GM19238 (cell line): Measurements from ENCODE around the gene FAM241B.

Experiments used
- DNase-seq: peaks from one replicate; pipeline ENCODE4 v3.0.0; 2011; ENCODE audit warnings: low spot score; ENCODE audit not compliant: insufficient read length

FAM241B gene

DNA sequence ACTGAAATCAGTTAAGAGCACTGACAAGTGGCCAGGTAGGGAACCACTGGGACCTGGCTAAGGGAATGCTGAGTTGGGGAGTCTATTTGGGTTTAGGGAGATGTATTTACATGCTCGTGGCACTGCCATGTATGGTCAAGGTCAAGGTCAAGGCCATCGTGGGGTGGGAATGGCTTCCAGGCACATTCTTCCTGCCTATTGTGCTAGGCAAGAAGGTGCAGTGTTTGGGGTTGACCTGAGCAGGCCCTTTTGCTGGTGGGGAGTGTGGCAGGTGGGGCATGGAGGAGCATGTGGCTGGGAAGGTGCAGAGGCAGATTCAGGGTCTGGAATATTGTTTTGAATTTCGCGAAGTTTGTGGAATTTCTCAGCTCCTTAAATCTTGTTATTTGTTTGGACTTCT lies 17.8 kb downstream of the FAM241B start:
- no peak for DNase-seq

DNA sequence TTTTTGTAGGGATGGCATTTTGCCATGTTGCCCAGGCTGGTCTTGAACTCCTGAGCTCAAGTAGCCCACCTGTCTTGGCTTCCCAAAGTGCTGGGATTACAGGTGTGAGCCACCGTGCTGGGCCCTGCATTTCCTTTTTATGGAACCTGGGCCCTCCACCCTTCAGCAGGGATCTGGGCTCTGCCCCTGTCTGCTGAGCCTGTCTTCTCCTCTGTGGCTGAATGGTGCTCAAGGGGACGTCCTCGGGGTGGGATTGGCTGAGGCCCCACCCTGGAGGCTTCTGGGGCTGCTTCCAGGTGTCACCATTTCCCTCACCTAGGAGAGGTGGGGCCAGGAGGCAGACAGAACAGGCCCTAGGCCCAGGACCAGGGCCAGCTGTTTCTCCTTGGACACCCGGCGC lies 18.4 kb downstream of the FAM241B start:
- no peak for DNase-seq

DNA sequence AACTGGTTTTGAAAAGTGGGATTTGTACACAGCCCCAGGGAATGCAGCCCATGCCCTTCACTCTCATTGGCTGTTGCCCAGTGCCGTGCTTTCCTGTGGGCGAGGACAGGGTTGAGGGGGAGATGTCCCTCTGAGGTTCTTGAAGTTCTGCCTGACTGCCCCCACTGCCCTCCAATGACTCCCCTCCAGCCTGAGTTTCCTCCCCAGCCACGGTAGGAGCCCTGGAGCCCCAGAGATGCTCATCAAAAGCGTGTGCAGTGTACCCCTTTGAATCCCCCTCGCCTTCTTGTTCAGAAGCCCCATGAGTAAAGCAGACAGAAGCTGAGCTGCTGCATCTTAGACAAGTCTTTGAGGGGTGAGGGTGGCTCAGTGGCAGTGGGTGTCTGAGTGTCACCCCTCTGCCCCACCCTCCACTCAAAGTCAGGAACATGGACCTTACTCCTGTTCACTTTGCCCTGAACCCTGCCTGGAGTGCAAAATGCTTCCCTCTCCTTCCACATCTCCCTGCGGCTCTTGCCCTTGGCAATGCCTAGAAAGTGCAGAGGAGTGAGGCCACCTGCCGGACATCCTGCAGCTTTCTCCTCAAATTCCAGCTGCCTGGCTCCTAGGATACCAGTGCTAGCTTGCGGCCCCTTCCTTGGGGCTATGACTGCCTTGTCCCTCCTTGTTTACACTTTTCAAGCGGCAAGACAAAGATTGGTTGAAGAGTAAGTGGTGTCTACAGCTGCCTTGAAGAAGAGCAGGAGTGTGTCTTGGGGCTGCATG lies 19.9 kb downstream of the FAM241B start:
- no peak for DNase-seq

DNA sequence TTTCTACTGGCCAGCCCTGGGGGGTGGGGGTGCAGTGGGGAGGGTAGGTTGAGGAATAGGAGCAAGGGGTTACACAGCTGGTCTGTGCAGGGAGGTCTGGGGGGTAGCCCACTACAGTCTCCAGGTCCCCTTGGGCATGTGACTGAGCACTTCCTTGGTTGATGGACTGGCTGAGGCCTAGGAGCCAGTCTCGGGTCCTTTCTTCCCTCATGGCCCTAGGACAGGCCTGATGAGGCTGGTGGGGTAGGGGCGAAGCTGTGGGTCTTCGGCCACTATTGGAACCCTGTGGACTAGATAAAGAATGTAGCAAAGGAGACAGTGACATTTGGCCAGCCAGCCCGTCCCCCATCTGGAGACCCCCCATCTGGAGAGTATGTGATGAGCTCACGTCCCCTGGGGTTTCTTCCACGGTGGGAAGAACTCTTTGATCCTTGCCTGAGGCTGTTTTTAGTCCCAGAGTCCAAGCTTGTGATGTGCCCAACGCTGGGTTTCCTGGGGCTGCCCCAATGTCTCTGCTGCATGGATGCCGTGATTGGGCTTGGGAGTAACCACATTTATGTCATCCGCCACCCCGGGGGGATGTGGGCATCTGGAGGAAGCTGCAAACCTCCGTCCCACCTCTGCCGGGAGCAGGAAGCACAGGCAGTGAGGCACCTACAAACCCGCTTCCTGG lies 20.7 kb downstream of the FAM241B start:
- no peak for DNase-seq

DNA sequence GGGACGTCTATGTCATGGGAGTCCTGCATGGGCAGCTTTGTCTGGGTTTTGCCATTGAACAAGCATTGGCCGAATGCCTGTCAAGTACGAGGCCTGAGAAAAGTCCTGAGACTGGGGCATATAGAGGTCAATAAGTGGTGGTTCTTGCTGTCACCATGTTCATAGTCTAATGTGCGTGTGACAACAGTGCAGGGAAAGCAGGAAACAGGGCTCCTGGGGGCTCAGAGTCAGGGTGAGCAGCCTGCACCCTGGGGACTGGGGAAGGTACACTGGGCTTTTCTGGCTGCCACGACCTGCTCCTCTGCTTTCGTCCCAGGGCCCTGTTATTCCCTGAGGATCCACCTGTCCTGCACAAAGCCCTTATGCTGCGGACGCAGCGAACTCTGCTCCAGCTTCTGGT lies 21.3 kb downstream of the FAM241B start:
- DNase-seq, result no peak

DNA sequence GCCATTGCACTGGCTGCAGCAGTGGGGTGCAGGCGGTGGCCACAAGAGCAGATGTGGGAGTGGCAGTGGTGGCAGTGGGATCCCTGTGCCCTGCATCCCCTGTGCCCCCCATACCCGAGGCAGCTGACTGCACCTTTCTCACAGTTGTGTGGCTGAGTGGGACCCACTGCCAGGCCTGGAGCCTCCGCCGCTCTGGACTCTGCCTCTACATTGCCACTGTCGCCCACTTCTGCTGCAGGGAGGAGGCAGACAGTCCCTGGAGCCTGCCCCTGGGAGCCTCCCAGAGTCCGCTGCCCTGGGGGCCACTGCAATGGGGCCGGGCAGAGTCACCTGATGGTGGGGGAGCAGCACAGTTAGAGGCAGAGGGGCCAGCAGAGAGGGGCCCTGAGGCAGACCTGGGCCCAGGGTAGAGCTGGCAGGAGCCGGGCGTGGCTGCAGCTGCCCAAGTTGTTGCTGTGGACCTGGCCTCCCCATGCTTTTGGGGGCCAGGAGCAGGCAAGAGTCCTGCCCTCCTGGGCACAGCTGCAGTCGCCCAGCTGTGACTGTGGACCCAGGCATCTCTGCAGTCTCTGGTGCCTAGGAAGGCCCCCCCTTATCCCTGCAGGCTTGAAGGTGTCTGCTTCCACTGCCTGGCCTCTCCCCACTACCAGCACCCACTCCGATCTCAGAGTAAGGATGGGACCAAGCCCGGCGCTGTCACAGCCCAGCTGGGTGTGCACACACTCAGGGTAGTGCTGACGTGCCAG lies 22.2 kb downstream of the FAM241B start:
- DNase-seq, result no peak

DNA sequence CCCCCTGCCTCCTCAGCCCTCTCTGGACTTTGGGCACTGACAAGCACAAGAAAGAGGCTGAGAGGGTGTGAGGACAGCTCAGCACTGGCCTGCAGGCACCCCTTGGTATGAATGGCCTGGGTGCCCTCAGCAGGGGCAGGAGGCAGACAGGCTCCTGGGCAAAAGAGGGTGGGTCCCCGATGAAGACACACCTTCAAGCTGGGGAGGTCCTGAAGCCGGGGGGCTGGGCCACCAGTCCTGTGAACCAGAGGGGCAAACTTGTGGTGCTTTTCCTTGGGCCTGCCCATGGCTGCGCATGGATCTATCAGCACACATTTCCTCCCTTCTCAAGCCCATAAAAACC lies 22.8 kb downstream of the FAM241B start:
- no peak for DNase-seq

DNA sequence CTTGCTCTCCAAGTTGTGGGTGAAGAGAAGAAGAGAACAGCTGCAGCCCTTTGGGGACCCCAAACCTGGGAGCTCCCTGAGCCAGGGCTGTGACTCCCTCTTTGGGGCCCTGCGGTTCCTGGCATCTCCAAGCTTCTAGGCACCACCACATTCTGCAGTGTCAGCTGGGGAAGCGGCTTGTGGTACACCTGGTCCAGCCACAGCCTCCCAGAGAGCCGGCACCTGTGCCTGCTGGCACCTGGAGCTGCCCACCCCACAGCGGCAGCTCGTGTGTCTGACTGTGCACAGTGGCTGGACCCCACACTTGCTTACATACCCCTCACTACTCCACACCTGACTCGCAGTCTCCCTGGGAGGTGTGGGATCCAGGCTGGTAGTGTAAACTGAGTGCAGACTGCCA lies 23.5 kb downstream of the FAM241B start:
- no peak for DNase-seq

DNA sequence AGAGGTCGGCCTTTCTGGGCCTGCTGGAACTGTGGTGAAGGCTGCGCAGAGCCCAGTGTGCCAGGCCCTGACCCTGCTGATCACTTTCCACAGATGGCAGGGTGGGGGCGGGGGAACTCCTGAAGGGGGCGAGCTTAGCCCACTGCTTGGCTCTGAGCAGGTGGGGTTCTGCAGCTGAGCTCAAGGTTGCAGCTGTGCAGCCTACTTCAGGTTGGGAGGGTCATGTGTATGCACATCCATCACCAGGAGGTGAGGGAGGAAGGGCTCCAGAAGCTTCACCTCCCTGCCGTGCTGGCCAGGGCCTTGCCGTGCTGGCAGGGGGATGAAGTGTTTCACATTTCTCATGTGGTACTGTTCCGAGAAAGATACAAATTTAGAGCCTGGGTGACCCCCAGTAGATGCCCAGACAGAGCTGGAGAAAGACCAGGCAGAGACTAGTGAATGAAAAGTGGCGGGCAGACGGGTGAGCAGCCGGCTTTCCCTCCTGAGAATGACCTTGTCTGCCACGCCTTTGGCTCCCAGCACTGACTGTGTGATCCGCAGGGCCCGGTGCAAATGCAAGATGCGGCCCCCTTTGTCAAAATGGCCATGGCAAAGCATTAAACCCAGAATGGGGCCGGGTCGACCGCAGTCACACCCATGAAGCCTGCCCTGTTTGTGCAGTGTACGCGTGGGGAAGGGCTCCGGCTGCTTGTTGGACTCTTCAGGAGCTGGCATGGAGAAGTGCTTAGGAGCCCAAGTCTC lies 25.2 kb downstream of the FAM241B start:
- no peak for DNase-seq

DNA sequence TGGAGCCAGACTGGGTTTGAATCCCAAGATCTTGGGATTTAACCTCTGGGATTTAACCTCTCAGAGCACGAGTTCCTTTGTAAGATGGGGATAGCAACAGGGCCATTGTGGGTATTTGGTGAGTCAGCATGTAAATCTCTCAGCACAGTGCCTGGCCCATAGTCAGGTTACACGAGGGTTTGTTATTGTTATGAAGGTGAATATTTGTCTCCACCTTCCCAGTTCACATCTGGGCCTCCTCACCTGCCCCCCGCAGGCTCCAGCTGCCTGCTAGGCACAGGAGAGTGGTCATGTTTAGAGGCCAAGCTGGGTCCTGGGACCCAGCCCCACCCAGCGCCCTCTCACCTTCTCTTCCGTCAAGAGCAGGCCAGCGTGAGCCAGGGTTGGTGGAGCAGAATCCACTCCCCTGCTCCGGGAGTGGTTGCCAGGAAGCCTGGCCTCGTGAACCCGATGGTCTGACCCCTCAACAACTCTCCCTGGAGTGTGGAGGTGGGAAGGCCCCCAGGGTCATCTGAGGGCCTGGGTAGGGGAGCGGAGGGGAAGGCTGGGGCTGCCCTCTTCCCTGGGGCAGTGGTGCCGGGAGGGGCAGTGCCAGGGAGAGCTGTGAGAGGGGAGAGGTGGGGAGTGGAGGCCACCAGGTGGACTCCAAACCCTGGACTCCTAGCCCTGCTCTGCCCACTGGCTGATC lies 26.0 kb downstream of the FAM241B start:
- DNase-seq, result no peak

DNA sequence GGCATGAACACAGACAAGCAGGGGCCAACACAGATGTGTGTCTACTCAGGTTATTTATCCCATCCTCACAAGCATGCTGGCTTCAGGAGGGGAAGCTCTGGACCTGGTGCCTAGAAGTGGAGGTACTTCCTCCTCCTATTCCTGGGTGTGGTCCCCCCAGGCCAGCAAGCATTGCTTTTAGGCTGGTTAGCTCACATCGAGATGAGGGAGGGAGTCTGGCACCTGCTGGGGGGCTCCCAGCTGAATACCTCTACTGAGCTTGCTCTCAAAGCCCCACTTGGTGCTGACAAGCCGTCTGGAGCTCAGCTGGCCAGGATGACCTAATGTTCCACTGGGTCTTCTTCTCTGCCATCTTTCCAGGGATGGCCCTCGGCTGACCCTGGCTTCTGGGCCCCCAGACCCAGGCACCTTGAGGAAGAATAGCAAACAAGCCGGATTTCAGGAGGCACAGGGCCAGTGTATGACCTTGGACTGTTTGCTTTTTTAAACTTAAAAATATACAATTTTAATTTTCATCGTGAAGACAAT lies 26.8 kb downstream of the FAM241B start:
- DNase-seq, result no peak

DNA sequence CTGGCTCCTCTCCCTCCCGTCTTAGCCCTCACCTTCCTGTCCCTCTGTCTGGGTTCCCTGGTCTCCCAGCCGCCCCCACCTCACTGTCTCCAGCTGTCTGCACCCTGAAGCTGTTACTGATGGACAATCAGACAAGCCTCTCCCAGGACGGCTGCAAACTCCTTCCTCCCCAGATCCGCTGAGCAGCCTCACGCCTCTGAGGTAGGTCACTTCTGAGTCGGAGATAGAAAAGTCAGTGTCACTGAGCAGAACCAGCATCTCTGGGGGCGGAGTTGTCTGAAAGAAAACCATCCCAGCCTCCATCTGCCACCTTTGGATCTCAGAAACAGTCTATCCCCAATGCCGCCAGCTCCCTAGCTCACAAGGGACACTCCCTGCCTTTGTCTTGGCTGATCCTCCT lies 27.4 kb downstream of the FAM241B start:
- DNase-seq, result no peak

DNA sequence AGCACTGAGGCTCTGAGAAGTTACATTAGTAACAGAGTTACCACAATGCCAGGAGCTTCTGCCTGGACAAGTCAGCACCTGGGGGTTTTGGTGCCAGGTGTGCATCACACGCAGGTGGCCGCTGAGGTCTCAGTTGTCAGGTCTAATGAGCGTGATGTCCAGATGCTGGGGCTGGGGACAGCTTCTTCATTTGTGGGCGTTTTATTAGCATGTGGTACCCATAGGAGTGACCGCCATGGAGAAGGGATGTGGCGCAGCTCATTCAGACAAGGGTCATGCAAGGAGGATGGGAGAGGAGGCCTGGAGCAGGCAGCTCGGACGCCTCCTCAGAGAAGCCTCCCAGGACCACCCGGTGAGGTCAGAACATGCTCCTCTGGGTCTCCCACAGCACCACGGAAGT lies 27.8 kb downstream of the FAM241B start:
- DNase-seq, result no peak

DNA sequence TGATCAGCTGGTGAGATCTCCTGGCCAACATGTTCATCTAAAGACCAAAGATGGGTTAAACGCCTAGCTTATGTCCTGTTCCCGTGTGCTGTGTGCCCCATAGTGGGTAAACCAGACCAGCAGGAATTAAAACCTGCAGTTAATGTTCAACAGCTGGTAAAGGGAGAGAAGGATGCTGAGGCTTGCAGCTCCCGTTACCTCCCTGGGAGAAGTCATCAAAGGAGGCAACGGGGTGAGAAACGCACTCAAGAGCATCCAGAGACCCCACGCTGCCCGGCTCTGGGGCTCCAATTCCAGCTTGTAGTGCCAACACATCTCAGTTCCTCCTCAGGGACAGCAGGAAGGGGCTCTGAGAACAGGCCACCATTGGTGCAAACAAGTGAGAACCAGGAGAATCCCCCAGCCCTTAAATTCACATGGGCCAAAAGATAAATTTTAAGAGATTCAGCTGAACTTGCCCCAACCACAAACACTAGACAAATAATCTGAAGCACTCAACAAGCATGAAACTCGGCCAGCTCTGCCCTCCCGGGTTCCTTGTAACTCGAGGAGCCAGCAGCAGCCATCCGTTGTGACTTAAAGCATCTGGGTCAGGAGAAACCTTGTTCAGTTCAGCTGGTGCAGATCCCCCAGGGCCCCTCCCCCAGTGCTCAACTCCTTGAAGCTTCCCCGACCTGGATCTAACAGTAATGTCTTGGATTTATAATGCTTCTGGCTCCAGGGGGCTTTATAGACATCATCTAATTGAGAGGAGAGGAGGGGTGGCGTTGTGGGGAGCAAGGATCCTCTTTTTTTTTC lies 29.4 kb downstream of the FAM241B start:
- no peak for DNase-seq

DNA sequence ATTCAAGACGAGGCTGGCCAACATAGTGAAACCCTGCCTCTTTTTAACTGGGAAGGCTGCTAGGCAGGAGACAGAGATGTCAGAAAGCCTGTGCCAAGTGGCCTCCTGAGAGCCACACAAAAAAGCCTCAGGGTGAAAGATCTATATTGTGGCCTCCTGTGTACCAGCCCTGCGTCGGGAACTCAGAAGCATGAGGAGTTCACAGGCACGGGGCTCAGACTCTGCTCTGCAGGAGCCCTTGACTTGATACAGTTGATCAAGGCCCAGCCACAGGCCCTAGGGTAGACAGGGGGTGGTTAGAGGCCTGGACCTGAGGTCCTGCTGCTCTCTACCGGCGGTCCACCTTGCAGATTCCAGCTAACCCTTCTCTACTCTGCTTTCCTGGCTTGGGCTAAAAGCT lies 30.2 kb downstream of the FAM241B start:
- DNase-seq, result no peak

DNA sequence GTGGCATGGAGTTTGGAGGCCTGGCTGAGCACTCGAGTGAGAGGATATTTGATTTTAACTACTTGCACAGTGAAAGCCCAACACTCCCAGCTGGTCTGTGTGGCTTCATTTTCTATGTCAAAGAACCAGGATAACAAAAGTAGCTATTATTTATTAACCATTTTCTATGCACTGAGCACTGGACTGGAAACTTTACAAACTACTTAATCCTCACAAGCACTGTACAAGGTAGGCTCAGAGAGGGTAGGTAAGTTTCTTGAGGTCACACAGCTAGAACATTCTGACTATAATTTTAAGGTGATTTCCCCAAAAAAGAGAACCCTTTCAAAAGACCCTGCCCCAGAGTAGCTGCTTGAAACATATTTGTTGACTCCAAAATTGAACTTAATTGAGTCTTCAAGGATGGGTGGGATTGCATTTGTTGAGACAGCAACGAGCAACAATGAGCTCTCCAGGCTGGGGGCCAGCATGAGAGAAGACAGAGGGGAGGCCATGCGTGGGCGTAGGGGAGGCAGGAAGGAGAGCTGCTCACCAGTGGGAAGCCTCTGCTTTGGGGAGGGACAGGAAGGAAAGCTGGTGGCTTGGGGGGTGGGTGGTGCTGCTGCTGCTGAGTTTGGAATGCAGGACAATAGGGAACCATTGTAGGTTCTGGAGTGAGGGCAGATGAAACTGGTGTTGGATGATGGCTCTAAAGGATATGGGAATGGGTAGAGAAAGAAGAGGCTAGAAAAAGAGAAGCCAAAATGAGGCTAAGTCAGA lies 31.5 kb downstream of the FAM241B start:
- DNase-seq, result no peak

DNA sequence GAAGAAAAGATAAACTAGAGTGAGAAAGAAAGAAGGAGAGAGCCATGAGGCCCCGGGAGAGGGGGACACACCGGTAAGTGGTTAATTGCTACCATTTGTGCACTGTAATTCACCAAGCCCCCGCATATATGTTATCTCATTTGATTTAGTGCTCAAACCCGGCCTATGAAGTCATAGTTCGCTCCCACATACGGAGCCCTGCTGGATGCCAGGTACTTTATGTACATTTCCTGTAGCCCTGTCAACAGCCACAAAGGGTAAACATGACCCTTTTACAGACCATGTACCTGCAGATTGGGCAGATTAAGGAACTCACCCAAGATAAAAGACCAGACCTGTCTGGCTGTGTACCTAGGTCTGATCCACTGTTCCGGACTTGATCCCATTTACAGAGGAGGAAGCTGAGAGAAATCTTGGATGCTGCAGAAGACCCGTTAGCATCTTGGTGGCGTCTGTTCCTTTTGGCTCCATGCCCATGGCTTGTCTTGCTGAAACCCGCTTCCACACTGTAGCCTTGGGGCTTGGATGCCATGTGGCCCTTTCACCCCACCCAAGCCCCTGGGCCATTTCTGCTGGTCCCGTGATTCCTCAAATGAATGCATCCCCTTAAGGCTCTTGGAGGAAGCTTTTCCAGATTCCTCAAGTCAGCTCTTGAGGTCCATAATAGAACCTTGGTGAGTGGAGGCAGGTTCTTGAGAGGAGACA lies 32.3 kb downstream of the FAM241B start:
- no peak for DNase-seq

DNA sequence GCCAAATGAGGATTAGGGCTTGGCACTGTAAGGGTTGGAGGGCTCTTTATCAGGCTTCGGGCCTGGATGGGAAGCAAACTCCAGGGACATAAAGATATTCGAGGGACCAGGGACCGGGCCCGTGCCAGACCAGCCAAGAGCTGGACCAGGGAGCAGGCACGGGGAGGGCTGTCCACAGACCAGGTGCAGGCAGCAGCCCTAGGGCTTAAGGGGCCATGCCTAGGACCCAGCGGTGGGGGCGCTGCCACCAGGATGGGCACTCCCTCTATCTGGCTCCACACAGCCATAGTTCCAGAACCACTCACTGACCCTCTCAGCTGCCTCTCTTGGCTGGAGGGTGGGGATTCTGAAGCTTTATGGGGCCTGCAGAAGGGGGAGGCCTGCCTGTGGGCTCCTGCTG lies 32.9 kb downstream of the FAM241B start:
- no peak for DNase-seq

DNA sequence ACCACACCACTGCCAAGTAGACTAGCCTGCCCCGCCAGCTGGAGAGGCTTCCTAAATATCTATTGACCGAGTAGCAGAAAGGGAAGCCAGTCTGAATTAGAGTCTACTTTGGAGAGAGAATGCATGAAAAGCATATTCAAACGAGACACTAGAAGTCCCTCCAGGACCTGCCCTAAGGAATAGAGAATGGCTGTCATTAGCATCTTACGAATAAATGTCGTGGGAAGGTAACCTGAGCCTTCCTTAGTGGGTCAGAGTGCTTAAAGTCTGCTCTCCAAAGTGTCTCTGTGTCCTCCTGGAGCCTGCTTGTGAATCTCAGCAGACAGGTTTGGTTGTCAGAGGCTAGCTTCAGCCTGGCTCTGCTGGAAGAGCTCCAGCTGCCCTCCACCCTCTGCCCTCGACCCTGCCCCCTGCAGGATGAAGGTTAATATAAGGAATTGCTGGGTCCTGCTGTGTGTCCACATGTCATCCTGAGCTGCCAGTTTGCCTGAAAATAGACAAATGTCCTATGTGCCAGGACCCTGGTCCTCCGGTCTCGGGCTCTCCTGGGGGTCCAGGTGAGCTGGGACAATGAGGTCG lies 33.4 kb downstream of the FAM241B start:
- DNase-seq, result no peak
